Heart left ventricle (tissue), 16 donors: ENCODE measurements around the gene CCNJL. TPM values are rescaled to one million over a fixed set of nuclear protein-coding genes. Genes with fewer than 3 reads are reported as not detected.

Experiments
- ATAC-seq, 4 donors: fragments of 200-7000 bp; cut with Tn5 transposase; one replicate each; pipeline ENCODE4 v1.9.1; 2020 to 2022; ENCODE audit warnings: moderate library complexity in 4 of 4, mild to moderate bottlenecking in 3 of 4, moderate number of reproducible peaks in 1 of 4
- DNase-seq, 5 donors: peaks; one replicate each; pipeline ENCODE4 v3.0.0-alpha.2; 2020
- H3K27ac ChIP-seq, 12 donors: fragments of 200-600 bp; sonication (generic) in 4 of 12; one replicate each; pipeline versions ENCODE4 v1.5.0 to v1.8.0; 2016 to 2022; ENCODE audit warnings: mild to moderate bottlenecking in 2 of 12
- H3K27me3 ChIP-seq, 9 donors: fragments of 200-600 bp; sonication (generic) in 2 of 9; one replicate each; pipeline versions ENCODE4 v1.5.1 to v1.8.0; 2016 to 2022; ENCODE audit warnings: mild to moderate bottlenecking in 3 of 9
- H3K36me3 ChIP-seq, 9 donors: fragments of 200-600 bp; sonication (generic) in 2 of 9; one replicate each; pipeline versions ENCODE4 v1.5.0 to v1.8.0; 2018 to 2022; ENCODE audit warnings: mild to moderate bottlenecking in 2 of 9
- H3K4me1 ChIP-seq, 12 donors: fragments of 200-600 bp; sonication (generic) in 4 of 12; one replicate each; pipeline versions ENCODE4 v1.5.0 to v1.8.0; 2016 to 2022; ENCODE audit warnings: mild to moderate bottlenecking in 3 of 12
- H3K4me3 ChIP-seq, 12 donors: fragments of 200-600 bp; sonication (generic) in 4 of 12; one replicate each; pipeline versions ENCODE4 v1.5.0 to v1.8.0; 2017 to 2022; ENCODE audit warnings: mild to moderate bottlenecking in 9 of 12, moderate library complexity in 4 of 12
- H3K9me3 ChIP-seq, 12 donors: fragments of 200-600 bp; sonication (generic) in 4 of 12; one replicate each; pipeline versions ENCODE4 v1.5.0 to v1.8.0; 2016 to 2022; ENCODE audit warnings: mild to moderate bottlenecking in 1 of 12
- POLR2A ChIP-seq, 2 donors: fragments of 450-650 bp; IDR thresholded peaks; one replicate each; pipeline ENCODE4 v1.6.1; 2017; ENCODE audit warnings: antibody characterized with exemption in 2 of 2, mild to moderate bottlenecking in 2 of 2, moderate library complexity in 2 of 2
- WGBS, 4 donors: extraction: QIAGEN DNeasy Blood & Tissue Kit in 2 of 4; methylation state at CpG; one replicate each; pipeline versions ENCODE4 v1.1.5 to v1.1.7; 2013 to 2018; 5-methylcytosine and 5-hydroxymethylcytosine counted together
- intact Hi-C, 10 donors: fragments of 100-400 bp; cut with DNase I; formaldehyde crosslinking; loops; one replicate each; pipeline versions ENCODE4 v1.11.1 to v1.14.2; 2022
- polyA plus RNA-seq, 2 donors: library from polyadenylated mRNA; stranded (reverse); fragments of 200-250 nt; gene quantifications; one replicate each; pipeline ENCODE4 v1.2.3, GENCODE V29; 2013
- total RNA-seq, 9 donors: library from RNA; depleted of rRNA in 2 of 9; stranded (reverse); fragments of >200 nt in 2 of 9; fragmentation: NEBNext Ultra II Directional in 3 of 9; extraction: Animal tissue kit (Norgen Biotek cat#: 25700) in 3 of 9; gene quantifications; one replicate each; pipeline versions ENCODE4 v1.1.0 to v1.2.4, GENCODE V29; 2016 to 2023
- TF ChIP-seq, protein P1 (sequence below), 12 donors: fragments of 200-600 bp; sonication (generic) in 4 of 12; IDR thresholded peaks; one replicate each; pipeline versions ENCODE4 v1.5.0 to v1.8.0; 2018 to 2022; ENCODE audit warnings: antibody characterized with exemption in 12 of 12, mild to moderate bottlenecking in 5 of 12
- donor health status: ischemic (EF 13 %, LVEDD 7.1; RV severe dilation, severe dysfunction).
- donor health status: healthy with polysubstance abuse.
- donor health status: DM: no; HTN: yes; CAD: no.
- donor health status: DM: no; HTN: no; CAD: no.
- donor health status: ischemic (EF 25% LVEDD 6.9; RV normal size, moderate dysfunction).
- donor health status: ischemic (EF 25% LVEDD 5.7; RV mildly dilated, moderate dysfunction).
- donor health status: healthy.
- donor health status: DM: yes; HTN: yes; CAD: no.
- donor health status: ischemic (EF 35%, LVEDD 5.7; RV mildly dilated, moderate dysfunction).
- donor health status: nonischemic (EF 11% LVEDD 7.7; RV severe dilation, severe dysfunction).
- donor health status: DM: yes; HTN: yes; CAD: no.
- donor health status: PGD.
- donor health status: ischemic (EF 29% LVEDD 5.4; RV normal size, mild dysfunction).
- donor health status: nonischemic (EF 23%, LVEDD 6.1; RV moderate dilation, normal function).

CCNJL gene
- total and polyA plus RNA-seq, 11 donors: 3.5 to 12.4 (median 7.2) TPM

DNA sequence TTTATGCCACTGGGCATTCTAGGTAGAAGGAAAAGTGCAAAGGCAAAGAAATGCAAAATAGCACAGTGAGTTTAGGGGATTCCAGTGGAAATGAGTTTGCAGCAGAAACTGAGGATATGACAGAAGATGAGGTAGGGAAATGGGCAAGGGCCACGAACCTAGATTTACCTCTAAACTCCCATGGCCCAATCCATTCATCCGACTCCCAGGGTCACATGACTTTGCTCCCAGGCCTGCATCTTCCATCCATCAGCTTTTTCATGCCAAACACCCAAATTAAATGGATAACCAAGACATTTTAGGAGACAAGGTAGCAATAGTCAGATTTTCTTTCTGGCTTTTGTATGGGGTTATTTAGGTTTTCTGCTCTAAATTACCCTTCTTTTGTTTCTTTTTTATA is 105.3 kb downstream of the CCNJL start:
- Histone ChIP-seq H3K4me3 (no peak overlapping the region), H3K4me1 (peaks cover 0 to 5% (median 0%) of the 10 kb centered on the region in 12 donors), H3K27me3 (no peaks in the 10 kb centered on the region), H3K9me3 (no peaks in the 10 kb centered on the region), H3K36me3 (no peaks in the 10 kb centered on the region), H3K27ac (no peak overlapping the region)
- ATAC-seq: no peak
- intact Hi-C loops: no loop called here
- no peak for TF ChIP-seq POLR2A (IDR thresholded peaks at IDR 0.05)
- TF ChIP-seq, protein P1, sequence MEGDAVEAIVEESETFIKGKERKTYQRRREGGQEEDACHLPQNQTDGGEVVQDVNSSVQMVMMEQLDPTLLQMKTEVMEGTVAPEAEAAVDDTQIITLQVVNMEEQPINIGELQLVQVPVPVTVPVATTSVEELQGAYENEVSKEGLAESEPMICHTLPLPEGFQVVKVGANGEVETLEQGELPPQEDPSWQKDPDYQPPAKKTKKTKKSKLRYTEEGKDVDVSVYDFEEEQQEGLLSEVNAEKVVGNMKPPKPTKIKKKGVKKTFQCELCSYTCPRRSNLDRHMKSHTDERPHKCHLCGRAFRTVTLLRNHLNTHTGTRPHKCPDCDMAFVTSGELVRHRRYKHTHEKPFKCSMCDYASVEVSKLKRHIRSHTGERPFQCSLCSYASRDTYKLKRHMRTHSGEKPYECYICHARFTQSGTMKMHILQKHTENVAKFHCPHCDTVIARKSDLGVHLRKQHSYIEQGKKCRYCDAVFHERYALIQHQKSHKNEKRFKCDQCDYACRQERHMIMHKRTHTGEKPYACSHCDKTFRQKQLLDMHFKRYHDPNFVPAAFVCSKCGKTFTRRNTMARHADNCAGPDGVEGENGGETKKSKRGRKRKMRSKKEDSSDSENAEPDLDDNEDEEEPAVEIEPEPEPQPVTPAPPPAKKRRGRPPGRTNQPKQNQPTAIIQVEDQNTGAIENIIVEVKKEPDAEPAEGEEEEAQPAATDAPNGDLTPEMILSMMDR (IDR thresholded peaks at IDR 0.05): no peak
- WGBS, 4 donors: 86 to 90% (median 89%) methylated on average over 2 of the region's 2 CpGs
- DNase-seq: no peak

Other genes with a start within 250 kb of the CCNJL start
- gene PWWP2A, start 193.1 kb downstream of the CCNJL start, total RNA-seq: 10 to 100 TPM in 6 of 9 donors, 1 to 10 TPM in 3; 9.3 to 13.7 (median 11.2) TPM
- gene PWWP2A, start 193.1 kb downstream of the CCNJL start, polyA plus RNA-seq: 1 to 10 TPM; 3.5 to 7.0 TPM
- gene FABP6, start 83.1 kb downstream of the CCNJL start, total RNA-seq: 1 to 10 TPM in 8 of 9 donors, under 1 TPM in 1; 0.83 to 4.8 (median 2.3) TPM
- 1 to 10 TPM in 1 of 2 donors, under 1 TPM in 1; 0.25 to 6.2 TPM for gene FABP6, start 83.1 kb downstream of the CCNJL start, polyA plus RNA-seq
- gene C1QTNF2, start 58.1 kb upstream of the CCNJL start, total RNA-seq: 1 to 10 TPM in 5 of 9 donors, under 1 TPM in 4; 0.44 to 1.6 (median 1.0) TPM
- 1 to 10 TPM in 1 of 2 donors, under 1 TPM in 1; 0.67 to 1.1 TPM for gene C1QTNF2, start 58.1 kb upstream of the CCNJL start, polyA plus RNA-seq
- 1 to 10 TPM; 2.2 to 5.0 (median 3.4) TPM for gene FAM200C, start 87.5 kb upstream of the CCNJL start, total RNA-seq
- 1 to 10 TPM; 2.2 to 4.1 TPM for gene FAM200C, start 87.5 kb upstream of the CCNJL start, polyA plus RNA-seq
- 10 to 100 TPM; 39.7 to 81.6 (median 49.7) TPM for gene SLU7, start 106.5 kb upstream of the CCNJL start, total RNA-seq
- gene SLU7, start 106.5 kb upstream of the CCNJL start, polyA plus RNA-seq: 10 to 100 TPM; 22.7 to 32.5 TPM
- gene PTTG1, start 109.3 kb upstream of the CCNJL start, total RNA-seq: 10 to 100 TPM in 1 of 9 donors, 1 to 10 TPM in 7, under 1 TPM in 1; 0.70 to 22.9 (median 1.7) TPM
- gene PTTG1, start 109.3 kb upstream of the CCNJL start, polyA plus RNA-seq: 1 to 10 TPM; 1.6 to 9.0 TPM